ENCODE results near the gene SDR42E1. TPM values are rescaled to one million over a fixed set of nuclear protein-coding genes. Genes with fewer than 3 reads are reported as not detected.

Gene SDR42E1
- total RNA-seq, 1 donor from 2014 or later = 4.2 TPM

- H3K36me3 ChIP-seq = no peaks in the 10 kb centered on the region
- DNase-seq (ENCODE audit: extremely low spot score in 2 of 2) = no peak
- H3K4me3 ChIP-seq = no peak overlapping the region
- intact Hi-C loops (cut with DNase I) = no loop called here
- no peaks in the 10 kb centered on the region for H3K9me3 ChIP-seq
- no peak overlapping the region for H3K27ac ChIP-seq
- no peaks in the 10 kb centered on the region for H3K4me1 ChIP-seq
- H3K27me3 ChIP-seq = no peaks in the 10 kb centered on the region
- no peak for TF ChIP-seq POLR2AphosphoS5 (IDR thresholded peaks at IDR 0.05; ENCODE audit: insufficient read depth in 1 of 2, low read depth in 1 of 2)
- TF ChIP-seq POLR2A (IDR thresholded peaks at IDR 0.05) = no peak
- TF ChIP-seq CTCF (IDR thresholded peaks at IDR 0.05) = no peak
Measured at GRCh38 chr16:81973737-81974136, 37.5 kb downstream of the SDR42E1 start.

GRCh38 chr16:81971853-81972252 lies 39.4 kb downstream of the SDR42E1 start:
- no peaks in the 10 kb centered on the region for H3K36me3 ChIP-seq
- H3K9me3 ChIP-seq = no peaks in the 10 kb centered on the region
- H3K27me3 ChIP-seq = no peaks in the 10 kb centered on the region
- no peaks in the 10 kb centered on the region for H3K4me1 ChIP-seq
- DNase-seq (ENCODE audit: extremely low spot score in 2 of 2) = no peak
- TF ChIP-seq CTCF (IDR thresholded peaks at IDR 0.05) = no peak
- no peak for TF ChIP-seq POLR2AphosphoS5 (IDR thresholded peaks at IDR 0.05; ENCODE audit: insufficient read depth in 1 of 2, low read depth in 1 of 2)
- TF ChIP-seq POLR2A (IDR thresholded peaks at IDR 0.05) = no peak
- intact Hi-C loops (cut with DNase I) = no loop called here
- no peak overlapping the region for H3K27ac ChIP-seq
- no peak overlapping the region for H3K4me3 ChIP-seq

- no peaks in the 10 kb centered on the region for H3K36me3 ChIP-seq
- no peak for TF ChIP-seq POLR2AphosphoS5 (IDR thresholded peaks at IDR 0.05; ENCODE audit: insufficient read depth in 1 of 2, low read depth in 1 of 2)
- TF ChIP-seq CTCF (IDR thresholded peaks at IDR 0.05) = no peak
- TF ChIP-seq POLR2A (IDR thresholded peaks at IDR 0.05) = no peak
- H3K27me3 ChIP-seq = no peaks in the 10 kb centered on the region
- DNase-seq (ENCODE audit: extremely low spot score in 2 of 2) = no peak
- H3K4me1 ChIP-seq = no peaks in the 10 kb centered on the region
- H3K4me3 ChIP-seq = no peak overlapping the region
- intact Hi-C loops (cut with DNase I) = no loop called here
- no peak overlapping the region for H3K27ac ChIP-seq
- no peaks in the 10 kb centered on the region for H3K9me3 ChIP-seq
Measured at GRCh38 chr16:81967358-81967757, 43.9 kb downstream of the SDR42E1 start.

GRCh38 chr16:81964808-81965207 lies 46.5 kb downstream of the SDR42E1 start:
- no peak for DNase-seq (ENCODE audit: extremely low spot score in 2 of 2)
- intact Hi-C loops (cut with DNase I) = no loop called here
- Histone ChIP-seq H3K27me3 (no peaks in the 10 kb centered on the region), H3K27ac (no peak overlapping the region), H3K9me3 (no peaks in the 10 kb centered on the region), H3K36me3 (no peaks in the 10 kb centered on the region), H3K4me1 (no peaks in the 10 kb centered on the region), H3K4me3 (no peak overlapping the region)
- TF ChIP-seq POLR2A (IDR thresholded peaks at IDR 0.05) (no peak), CTCF (IDR thresholded peaks at IDR 0.05) (no peak), POLR2AphosphoS5 (IDR thresholded peaks at IDR 0.05; ENCODE audit: insufficient read depth in 1 of 2, low read depth in 1 of 2) (no peak)

GRCh38 chr16:81956213-81956948 lies 54.9 kb downstream of the SDR42E1 start:
- DNase-seq (ENCODE audit: extremely low spot score in 2 of 2) = no peak
- TF ChIP-seq CTCF (IDR thresholded peaks at IDR 0.05) = no peak
- TF ChIP-seq POLR2AphosphoS5 (IDR thresholded peaks at IDR 0.05; ENCODE audit: insufficient read depth in 1 of 2, low read depth in 1 of 2) = no peak

More at GRCh38 chr16:81956213-81956948, 54.9 kb downstream of the SDR42E1 start:
- intact Hi-C loops (cut with DNase I) = no loop called here
- no peak overlapping the region for H3K27ac ChIP-seq
- H3K4me1 ChIP-seq = no peaks in the 10 kb centered on the region
- no peaks in the 10 kb centered on the region for H3K27me3 ChIP-seq
- no peaks in the 10 kb centered on the region for H3K9me3 ChIP-seq
- no peak overlapping the region for H3K4me3 ChIP-seq
- H3K36me3 ChIP-seq = no peaks in the 10 kb centered on the region
